ENCODE results near the gene THAP4.
A peak's percentile ranks its signal among the peaks of the same experiment; 100 is the strongest.

Gene THAP4

GRCh38 chr2:241561832-241562231 lies 75.1 kb downstream of the THAP4 start:
- no peak for DNase-seq

- no peak for DNase-seq
Measured at GRCh38 chr2:241560883-241561474, 76.0 kb downstream of the THAP4 start.

- DNase-seq, result no peak
Measured at GRCh38 chr2:241560162-241560882, 76.6 kb downstream of the THAP4 start.

- peak; percentile 28 for DNase-seq
Measured at GRCh38 chr2:241559323-241560161, 77.4 kb downstream of the THAP4 start.

- peak; percentile 25 for DNase-seq
Measured at GRCh38 chr2:241558532-241559322, 78.2 kb downstream of the THAP4 start, which contains the start of gene BOK. Gene BOK (plus strand): TSS chr2:241558745. CDS start chr2:241559484, 739 bp downstream.

- no peak for DNase-seq
Measured at GRCh38 chr2:241556746-241557145, 80.2 kb downstream of the THAP4 start.

- DNase-seq, result no peak
Measured at GRCh38 chr2:241555711-241556110, 81.2 kb downstream of the THAP4 start.

GRCh38 chr2:241554610-241555322 lies 82.2 kb downstream of the THAP4 start:
- no peak for DNase-seq

- DNase-seq, result no peak
Measured at GRCh38 chr2:241553981-241554380, 83.0 kb downstream of the THAP4 start.

- DNase-seq, result no peak
Measured at GRCh38 chr2:241553512-241553830, 83.5 kb downstream of the THAP4 start.

- no peak for DNase-seq
Measured at GRCh38 chr2:241551998-241552737, 84.8 kb downstream of the THAP4 start.

- DNase-seq, result no peak
Measured at GRCh38 chr2:241551599-241551997, 85.4 kb downstream of the THAP4 start.

- DNase-seq, result no peak
Measured at GRCh38 chr2:241550616-241551580, 86.1 kb downstream of the THAP4 start.

- DNase-seq, result no peak
Measured at GRCh38 chr2:241548451-241548835, 88.5 kb downstream of the THAP4 start.

- DNase-seq, result no peak
Measured at GRCh38 chr2:241547781-241548450, 89.0 kb downstream of the THAP4 start.

- DNase-seq, result no peak
Measured at GRCh38 chr2:241546771-241547498, 90.0 kb downstream of the THAP4 start.

GRCh38 chr2:241545523-241546473 lies 91.2 kb downstream of the THAP4 start:
- no peak for DNase-seq

GRCh38 chr2:241545106-241545505 lies 91.9 kb downstream of the THAP4 start:
- no peak for DNase-seq

Measured in stimulated activated CD4-positive, alpha-beta T cell treated with anti-CD3 and anti-CD28 coated beads, Interleukin-15, amount 100 ng/mL, for 24 hours (primary cell).